ENCODE measurements around the gene SIRT7. TPM values are rescaled to one million over a fixed set of nuclear protein-coding genes. Genes with fewer than 3 reads are reported as not detected.

The SIRT7 gene
- total and polyA plus RNA-seq, 8 donors = 9.6 to 40.2 (median 13.5) TPM

- Histone ChIP-seq H3K4me3 (peak overlapping the region in 3 of 4 donors; percentile 89 to 93 (median 91)), H3K27ac (peak overlapping the region; percentile 83 to 96 (median 92)), H3K36me3 (peaks cover 0 to 6% (median 0%) of the 10 kb centered on the region in 3 donors), H3K9me3 (no peaks in the 10 kb centered on the region), H3K27me3 (no peaks in the 10 kb centered on the region), H3K4me1 (peaks cover 14 to 35% (median 20%) of the 10 kb centered on the region in 3 donors)
- intact Hi-C loops (cut with DNase I) = no loop called here
- DNase-seq (no peak), FAIRE-seq (no peak), ATAC-seq (no peak)
- no peak for TF ChIP-seq CTCF (IDR thresholded peaks at IDR 0.05)
- WGBS, 2 donors = 46 to 47% methylated on average over 10 of the region's 10 CpGs
These were observed 8.0 kb upstream of the SIRT7 start for GRCh38 chr17:81925860-81926450.

- H3K27me3 ChIP-seq = no peaks in the 10 kb centered on the region
- DNase-seq (peak in 2 of 6 donors; percentile 47 to 63), FAIRE-seq (no peak), ATAC-seq (no peak)
- TF ChIP-seq CTCF (IDR thresholded peaks at IDR 0.05) = no peak
- no peak overlapping the region for H3K27ac ChIP-seq
- intact Hi-C loops (cut with DNase I) = no loop called here
- 63 to 69% methylated on average over 20 to 21 of the region's 21 CpGs for WGBS, 2 donors
- no peaks in the 10 kb centered on the region for H3K9me3 ChIP-seq
- peak overlapping the region in 1 of 4 donors; percentile 7 for H3K4me3 ChIP-seq
- peaks cover 14 to 35% (median 20%) of the 10 kb centered on the region in 3 donors for H3K4me1 ChIP-seq
- peaks cover 0 to 6% (median 0%) of the 10 kb centered on the region in 3 donors for H3K36me3 ChIP-seq
These were observed 6.9 kb upstream of the SIRT7 start for GRCh38 chr17:81924557-81925532.

- Histone ChIP-seq H3K4me1 (peaks cover 14 to 35% (median 20%) of the 10 kb centered on the region in 3 donors), H3K27ac (peak overlapping the region in 1 of 4 donors; percentile 41), H3K36me3 (peaks cover 0 to 6% (median 0%) of the 10 kb centered on the region in 3 donors), H3K27me3 (no peaks in the 10 kb centered on the region), H3K4me3 (peak overlapping the region in 1 of 4 donors; percentile 33), H3K9me3 (no peaks in the 10 kb centered on the region)
- TF ChIP-seq CTCF (IDR thresholded peaks at IDR 0.05) = no peak
- ATAC-seq (peak in 3 of 4 donors; percentile 7 to 43 (median 24)), FAIRE-seq (no peak), DNase-seq (peak in 4 of 6 donors; percentile 49 to 84 (median 74))
- intact Hi-C loops (cut with DNase I) = no loop called here
- WGBS, 2 donors = 35 to 38% methylated on average over 26 to 32 of the region's 32 CpGs
These were observed 5.6 kb upstream of the SIRT7 start for GRCh38 chr17:81923302-81924260.

- no peak for FAIRE-seq
- peaks cover 14 to 36% (median 20%) of the 10 kb centered on the region in 3 donors for H3K4me1 ChIP-seq
- peaks cover 0 to 6% (median 0%) of the 10 kb centered on the region in 3 donors for H3K36me3 ChIP-seq
- H3K9me3 ChIP-seq = no peaks in the 10 kb centered on the region
- peak overlapping the region in 1 of 4 donors; percentile 33 for H3K4me3 ChIP-seq
- peak in 1 of 6 donors; percentile 69 for DNase-seq
- no peak for TF ChIP-seq CTCF (IDR thresholded peaks at IDR 0.05)
- intact Hi-C loops (cut with DNase I) = no loop called here
- 86 to 87% methylated on average over 43 to 57 of the region's 58 CpGs for WGBS, 2 donors
- ATAC-seq = no peak
- no peaks in the 10 kb centered on the region for H3K27me3 ChIP-seq
- H3K27ac ChIP-seq = peak overlapping the region in 1 of 4 donors; percentile 41
These were observed 4.8 kb upstream of the SIRT7 start for GRCh38 chr17:81922566-81923301.
